GM23338 (cell line): Measurements from ENCODE around the gene SORT1. TPM values are rescaled to one million over a fixed set of nuclear protein-coding genes. Genes with fewer than 3 reads are reported as not detected.

ENCODE experiments used
- ATAC-seq: fragments of 200-7000 bp; cut with Tn5 transposase; 3 replicates; pipeline ENCODE4 v1.9.1; 2020
- DNase-seq: peaks from one replicate; pipeline ENCODE4 v3.0.0-alpha.2; 2015; ENCODE audit warnings: low spot score
- H2AFZ ChIP-seq: fragments of 200-600 bp; sonication (generic); 2 replicates; pipeline ENCODE4 v1.8.0; 2016; ENCODE audit warnings: antibody characterized with exemption, mild to moderate bottlenecking, moderate library complexity
- H3F3A ChIP-seq: fragments of 200-600 bp; sonication (generic); replicated peaks from 2 replicates; pipeline ENCODE4 v1.8.0; 2017; ENCODE audit warnings: antibody characterized with exemption, mixed run types, low read depth
- H3K27ac ChIP-seq: fragments of 200-600 bp; sonication (generic); 2 replicates; pipeline ENCODE4 v1.6.1; 2016; ENCODE audit warnings: low read depth
- H3K27me3 ChIP-seq: fragments of 200-600 bp; sonication (generic); 2 replicates; pipeline ENCODE4 v1.8.0; 2016; ENCODE audit warnings: mild to moderate bottlenecking, mixed run types, moderate library complexity; ENCODE audit not compliant: insufficient read depth
- H3K36me3 ChIP-seq: fragments of 200-600 bp; sonication (generic); 2 replicates; pipeline ENCODE4 v1.8.0; 2016; ENCODE audit warnings: mild to moderate bottlenecking; ENCODE audit not compliant: insufficient read depth
- H3K4me1 ChIP-seq: fragments of 200-600 bp; sonication (generic); 2 replicates; pipeline ENCODE4 v1.8.0; 2016; ENCODE audit warnings: mild to moderate bottlenecking, moderate library complexity; ENCODE audit not compliant: insufficient read depth
- H3K4me2 ChIP-seq: fragments of 200-600 bp; sonication (generic); 2 replicates; pipeline ENCODE4 v1.7.1; 2017; ENCODE audit warnings: mixed run types
- H3K4me3 ChIP-seq: fragments of 200-600 bp; sonication (generic); 2 replicates; pipeline ENCODE4 v1.6.1; 2016; ENCODE audit warnings: mixed run types
- H3K79me2 ChIP-seq: fragments of 200-600 bp; sonication (generic); replicated peaks from 2 replicates; pipeline ENCODE4 v1.8.0; 2017; ENCODE audit warnings: mild to moderate bottlenecking; ENCODE audit not compliant: insufficient read depth
- H3K9me2 ChIP-seq: fragments of 200-600 bp; sonication (generic); 2 replicates; pipeline ENCODE4 v1.8.0; 2017; ENCODE audit not compliant: insufficient read depth
- H4K20me1 ChIP-seq: fragments of 200-600 bp; sonication (generic); replicated peaks from 2 replicates; pipeline ENCODE4 v1.8.0; 2017; ENCODE audit warnings: mild to moderate bottlenecking; ENCODE audit not compliant: insufficient read depth
- H3K27ac Mint-ChIP-seq: 2 replicates; pipeline ENCODE4 v1.8.0; 2020; ENCODE audit warnings: inconsistent platforms, mild to moderate bottlenecking, moderate library complexity, mixed read lengths
- H3K27me3 Mint-ChIP-seq: 3 replicates; pipeline ENCODE4 v1.8.0; 2022; ENCODE audit warnings: low read depth, mild to moderate bottlenecking, moderate library complexity, mixed read lengths, inconsistent platforms; ENCODE audit not compliant: insufficient read depth, poor library complexity
- H3K36me3 Mint-ChIP-seq: 3 replicates; pipeline ENCODE4 v1.8.0; 2021; ENCODE audit warnings: low read depth, mild to moderate bottlenecking, inconsistent platforms, moderate library complexity, mixed read lengths
- H3K4me1 Mint-ChIP-seq: 3 replicates; pipeline ENCODE4 v1.8.0; 2020; ENCODE audit warnings: mild to moderate bottlenecking, inconsistent platforms, mixed read lengths
- H3K4me3 Mint-ChIP-seq: 3 replicates; pipeline ENCODE4 v1.8.0; 2021; ENCODE audit warnings: moderate library complexity, mild to moderate bottlenecking, inconsistent platforms, mixed read lengths
- H3K9me3 Mint-ChIP-seq: 3 replicates; pipeline ENCODE4 v1.8.0; 2020; ENCODE audit warnings: moderate library complexity, mild to moderate bottlenecking, inconsistent platforms, mixed read lengths
- CTCF ChIP-seq, 2 experiments: fragments of 200-600 bp in 1 of 2; sonication (generic) in 1 of 2; conservative IDR thresholded peaks; 2 replicates each; pipeline versions ENCODE4 v1.5.1 to v1.6.1; 2016 to 2017; ENCODE audit warnings: antibody characterized with exemption in 2 of 2, low read depth in 2 of 2, mild to moderate bottlenecking in 2 of 2, moderate library complexity in 1 of 2
- JUNB ChIP-seq: IDR thresholded peaks from one replicate; pipeline ENCODE4 v1.6.1; 2016; ENCODE audit warnings: antibody characterized with exemption; ENCODE audit not compliant: unreplicated experiment
- NANOG ChIP-seq: IDR thresholded peaks from 2 replicates; pipeline ENCODE4 v1.6.1; 2016; ENCODE audit warnings: antibody characterized with exemption, borderline replicate concordance
- POLR2AphosphoS5 ChIP-seq: IDR thresholded peaks from 2 replicates; pipeline ENCODE4 v1.6.1; 2016; ENCODE audit warnings: antibody characterized with exemption, low read depth
- ZNF114 ChIP-seq: fragments of 250-450 bp; sonication (Bioruptor Pico); IDR thresholded peaks from 2 replicates; pipeline ENCODE4 v1.5.0; 2020; ENCODE audit warnings: mild to moderate bottlenecking, moderate library complexity
- ZNF331 ChIP-seq: fragments of 250-450 bp; sonication (Bioruptor Pico); IDR thresholded peaks from 2 replicates; pipeline ENCODE4 v1.5.0; 2020; ENCODE audit warnings: low read depth, mild to moderate bottlenecking, moderate library complexity
- polyA plus RNA-seq: library from polyadenylated mRNA; unstranded; fragments of >200 nt; fragmentation: Nextera tagmentation; extraction: Ambion mirVana; gene quantifications from 2 replicates; pipeline ENCODE4 v1.2.1, GENCODE V29; 2016
- total RNA-seq: library from RNA; depleted of rRNA; stranded (reverse); fragments of >200 nt; shearing (Covaris generic); gene quantifications from 2 replicates; pipeline ENCODE4 v1.2.3, GENCODE V29; 2014
- TF ChIP-seq, protein P1 (sequence below): IDR thresholded peaks from one replicate; pipeline ENCODE4 v1.6.1; 2018; ENCODE audit warnings: antibody characterized with exemption; ENCODE audit not compliant: unreplicated experiment
- TF ChIP-seq, protein P2 (sequence below): IDR thresholded peaks from 2 replicates; pipeline ENCODE4 v1.6.1; 2016; ENCODE audit warnings: antibody characterized with exemption

SORT1 gene
- total and polyA plus RNA-seq, 2 experiments from 2014 or later, result 10.9 to 55.4 TPM

DNA sequence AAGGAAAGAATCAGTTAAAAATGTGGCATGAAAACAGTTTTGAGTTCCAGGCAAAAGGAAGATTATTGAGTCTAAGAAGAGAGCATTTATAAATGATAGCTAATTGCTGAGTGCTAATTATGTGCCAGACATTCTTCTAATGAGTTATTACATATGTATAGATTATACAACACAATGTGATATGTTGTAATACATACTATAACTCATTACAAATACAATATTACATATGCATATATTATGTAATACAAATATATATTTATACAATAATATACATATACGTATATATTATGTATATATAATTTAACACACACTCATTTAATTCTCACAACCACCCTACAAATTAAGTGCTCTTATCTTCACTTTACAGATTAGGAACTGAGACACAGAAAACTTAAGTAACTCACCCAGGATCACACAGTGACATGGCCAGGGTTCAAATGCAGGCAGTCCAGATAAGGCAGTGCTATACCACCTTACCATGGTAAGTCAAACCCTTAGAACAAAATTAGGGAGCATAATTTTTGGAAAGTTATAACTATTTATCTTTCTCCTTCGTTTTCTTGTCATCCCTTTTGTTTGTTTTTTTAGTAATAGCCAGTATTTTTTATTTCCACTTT lies 4.0 kb downstream of the SORT1 start:
- TF ChIP-seq ZNF331 (CRISPR knock-in tag), result no peak
- no peak for TF ChIP-seq POLR2AphosphoS5
- TF ChIP-seq JUNB, result no peak
- TF ChIP-seq, protein P1, sequence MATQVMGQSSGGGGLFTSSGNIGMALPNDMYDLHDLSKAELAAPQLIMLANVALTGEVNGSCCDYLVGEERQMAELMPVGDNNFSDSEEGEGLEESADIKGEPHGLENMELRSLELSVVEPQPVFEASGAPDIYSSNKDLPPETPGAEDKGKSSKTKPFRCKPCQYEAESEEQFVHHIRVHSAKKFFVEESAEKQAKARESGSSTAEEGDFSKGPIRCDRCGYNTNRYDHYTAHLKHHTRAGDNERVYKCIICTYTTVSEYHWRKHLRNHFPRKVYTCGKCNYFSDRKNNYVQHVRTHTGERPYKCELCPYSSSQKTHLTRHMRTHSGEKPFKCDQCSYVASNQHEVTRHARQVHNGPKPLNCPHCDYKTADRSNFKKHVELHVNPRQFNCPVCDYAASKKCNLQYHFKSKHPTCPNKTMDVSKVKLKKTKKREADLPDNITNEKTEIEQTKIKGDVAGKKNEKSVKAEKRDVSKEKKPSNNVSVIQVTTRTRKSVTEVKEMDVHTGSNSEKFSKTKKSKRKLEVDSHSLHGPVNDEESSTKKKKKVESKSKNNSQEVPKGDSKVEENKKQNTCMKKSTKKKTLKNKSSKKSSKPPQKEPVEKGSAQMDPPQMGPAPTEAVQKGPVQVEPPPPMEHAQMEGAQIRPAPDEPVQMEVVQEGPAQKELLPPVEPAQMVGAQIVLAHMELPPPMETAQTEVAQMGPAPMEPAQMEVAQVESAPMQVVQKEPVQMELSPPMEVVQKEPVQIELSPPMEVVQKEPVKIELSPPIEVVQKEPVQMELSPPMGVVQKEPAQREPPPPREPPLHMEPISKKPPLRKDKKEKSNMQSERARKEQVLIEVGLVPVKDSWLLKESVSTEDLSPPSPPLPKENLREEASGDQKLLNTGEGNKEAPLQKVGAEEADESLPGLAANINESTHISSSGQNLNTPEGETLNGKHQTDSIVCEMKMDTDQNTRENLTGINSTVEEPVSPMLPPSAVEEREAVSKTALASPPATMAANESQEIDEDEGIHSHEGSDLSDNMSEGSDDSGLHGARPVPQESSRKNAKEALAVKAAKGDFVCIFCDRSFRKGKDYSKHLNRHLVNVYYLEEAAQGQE, result no peak
- no peak for TF ChIP-seq ZNF114 (CRISPR knock-in tag)
- no peak for TF ChIP-seq CTCF (conservative IDR thresholded peaks at IDR 0.05; ENCODE audit: low read depth in 2 of 2)
- TF ChIP-seq, protein P2, sequence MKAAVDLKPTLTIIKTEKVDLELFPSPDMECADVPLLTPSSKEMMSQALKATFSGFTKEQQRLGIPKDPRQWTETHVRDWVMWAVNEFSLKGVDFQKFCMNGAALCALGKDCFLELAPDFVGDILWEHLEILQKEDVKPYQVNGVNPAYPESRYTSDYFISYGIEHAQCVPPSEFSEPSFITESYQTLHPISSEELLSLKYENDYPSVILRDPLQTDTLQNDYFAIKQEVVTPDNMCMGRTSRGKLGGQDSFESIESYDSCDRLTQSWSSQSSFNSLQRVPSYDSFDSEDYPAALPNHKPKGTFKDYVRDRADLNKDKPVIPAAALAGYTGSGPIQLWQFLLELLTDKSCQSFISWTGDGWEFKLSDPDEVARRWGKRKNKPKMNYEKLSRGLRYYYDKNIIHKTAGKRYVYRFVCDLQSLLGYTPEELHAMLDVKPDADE, result no peak
- no peak for TF ChIP-seq NANOG

More for the DNA sequence above, 4.0 kb downstream of the SORT1 start:
- Mint-ChIP-seq H3K27me3 (peaks cover 12% of the 10 kb centered on the region), H3K4me1 (peaks cover 44% of the 10 kb centered on the region), H3K4me3 (no peak overlapping the region), H3K9me3 (no peaks in the 10 kb centered on the region), H3K36me3 (no peaks in the 10 kb centered on the region; the same call in 2 of the 3 replicates), H3K27ac (no peak overlapping the region)
- Histone ChIP-seq H3F3A (peaks cover 6% of the 10 kb centered on the region), H3K79me2 (peaks cover 82% of the 10 kb centered on the region), H4K20me1 (peaks cover 15% of the 10 kb centered on the region), H3K4me3 (no peak overlapping the region), H3K4me2 (no peak overlapping the region), H3K9me2 (no peaks in the 10 kb centered on the region), H2AFZ (no peak overlapping the region), H3K36me3 (no peaks in the 10 kb centered on the region), H3K27ac (no peak overlapping the region), H3K27me3 (no peaks in the 10 kb centered on the region), H3K4me1 (peaks cover 26% of the 10 kb centered on the region)
- DNase-seq (no peak), ATAC-seq (no peak)
